ENCODE measurements around the gene FBXL17. TPM values are rescaled to one million over a fixed set of nuclear protein-coding genes. Genes with fewer than 3 reads are reported as not detected.

Gene FBXL17
- total and polyA plus RNA-seq, 9 of the 15 experiments (the other 6 are each of a cell fraction or from before 2014, with no cell fraction given), result 0.32 to 5.4 (median 1.8) TPM

DNA sequence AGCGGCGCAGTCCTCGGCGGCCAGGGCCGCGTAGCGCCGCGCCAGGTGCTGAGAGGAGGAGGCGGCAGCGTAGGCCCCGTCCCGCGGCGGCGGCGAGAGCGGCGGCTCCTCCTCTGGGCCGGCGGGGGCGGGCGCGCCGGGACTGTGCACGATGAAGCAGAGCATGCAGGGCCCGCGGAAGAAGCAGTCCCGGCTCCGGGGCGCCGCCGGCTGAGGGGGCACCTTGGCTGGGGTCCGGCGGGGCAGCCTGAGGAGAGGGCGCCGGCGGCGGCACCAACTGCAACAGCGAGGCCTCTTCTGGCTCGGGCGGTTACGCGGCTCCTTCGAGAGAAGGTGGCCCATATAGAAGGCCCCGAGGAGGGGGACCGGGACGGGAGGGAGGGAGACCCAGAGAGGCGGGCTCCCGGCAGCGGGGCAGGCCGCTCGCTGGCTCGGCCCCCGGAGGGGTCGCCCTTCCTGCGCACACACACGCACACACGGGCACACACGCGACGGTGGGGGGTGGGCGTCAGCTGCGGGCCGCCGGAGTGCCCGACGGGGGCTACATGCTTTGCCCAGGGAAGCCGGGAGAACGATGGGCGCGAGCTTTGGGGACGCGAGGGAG is 446 bp downstream of the FBXL17 start (continued):
- no peak for TF ChIP-seq FOXA3 (CRISPR knock-in tag; conservative IDR thresholded peaks at IDR 0.05 in 1 of 2, IDR thresholded peaks at IDR 0.05 in 1 of 2)
- 0 out of 4 replicates have a peak, but pooled peaks of 1 of the 2 experiments have one; percentile 8 for TF ChIP-seq SIN3A (IDR thresholded peaks at IDR 0.05; ENCODE audit: borderline replicate concordance in 2 of 2, control insufficient read depth in 1 of 2, low read depth in 2 of 2, low read length in 2 of 2)
- TF ChIP-seq, protein P1, sequence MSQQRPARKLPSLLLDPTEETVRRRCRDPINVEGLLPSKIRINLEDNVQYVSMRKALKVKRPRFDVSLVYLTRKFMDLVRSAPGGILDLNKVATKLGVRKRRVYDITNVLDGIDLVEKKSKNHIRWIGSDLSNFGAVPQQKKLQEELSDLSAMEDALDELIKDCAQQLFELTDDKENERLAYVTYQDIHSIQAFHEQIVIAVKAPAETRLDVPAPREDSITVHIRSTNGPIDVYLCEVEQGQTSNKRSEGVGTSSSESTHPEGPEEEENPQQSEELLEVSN (IDR thresholded peaks at IDR 0.05; ENCODE audit: borderline replicate concordance in 1 of 2, extremely low read depth in 1 of 2, insufficient read depth in 1 of 2, insufficient read length in 1 of 2, low read depth in 1 of 2, low read length in 1 of 2, poor library complexity in 1 of 2, severe bottlenecking in 1 of 2), result peak; percentile 54 to 84
- TF ChIP-seq STAT5A (IDR thresholded peaks at IDR 0.05; ENCODE audit: borderline replicate concordance, low read length), result no peak
- TF ChIP-seq, protein P2, sequence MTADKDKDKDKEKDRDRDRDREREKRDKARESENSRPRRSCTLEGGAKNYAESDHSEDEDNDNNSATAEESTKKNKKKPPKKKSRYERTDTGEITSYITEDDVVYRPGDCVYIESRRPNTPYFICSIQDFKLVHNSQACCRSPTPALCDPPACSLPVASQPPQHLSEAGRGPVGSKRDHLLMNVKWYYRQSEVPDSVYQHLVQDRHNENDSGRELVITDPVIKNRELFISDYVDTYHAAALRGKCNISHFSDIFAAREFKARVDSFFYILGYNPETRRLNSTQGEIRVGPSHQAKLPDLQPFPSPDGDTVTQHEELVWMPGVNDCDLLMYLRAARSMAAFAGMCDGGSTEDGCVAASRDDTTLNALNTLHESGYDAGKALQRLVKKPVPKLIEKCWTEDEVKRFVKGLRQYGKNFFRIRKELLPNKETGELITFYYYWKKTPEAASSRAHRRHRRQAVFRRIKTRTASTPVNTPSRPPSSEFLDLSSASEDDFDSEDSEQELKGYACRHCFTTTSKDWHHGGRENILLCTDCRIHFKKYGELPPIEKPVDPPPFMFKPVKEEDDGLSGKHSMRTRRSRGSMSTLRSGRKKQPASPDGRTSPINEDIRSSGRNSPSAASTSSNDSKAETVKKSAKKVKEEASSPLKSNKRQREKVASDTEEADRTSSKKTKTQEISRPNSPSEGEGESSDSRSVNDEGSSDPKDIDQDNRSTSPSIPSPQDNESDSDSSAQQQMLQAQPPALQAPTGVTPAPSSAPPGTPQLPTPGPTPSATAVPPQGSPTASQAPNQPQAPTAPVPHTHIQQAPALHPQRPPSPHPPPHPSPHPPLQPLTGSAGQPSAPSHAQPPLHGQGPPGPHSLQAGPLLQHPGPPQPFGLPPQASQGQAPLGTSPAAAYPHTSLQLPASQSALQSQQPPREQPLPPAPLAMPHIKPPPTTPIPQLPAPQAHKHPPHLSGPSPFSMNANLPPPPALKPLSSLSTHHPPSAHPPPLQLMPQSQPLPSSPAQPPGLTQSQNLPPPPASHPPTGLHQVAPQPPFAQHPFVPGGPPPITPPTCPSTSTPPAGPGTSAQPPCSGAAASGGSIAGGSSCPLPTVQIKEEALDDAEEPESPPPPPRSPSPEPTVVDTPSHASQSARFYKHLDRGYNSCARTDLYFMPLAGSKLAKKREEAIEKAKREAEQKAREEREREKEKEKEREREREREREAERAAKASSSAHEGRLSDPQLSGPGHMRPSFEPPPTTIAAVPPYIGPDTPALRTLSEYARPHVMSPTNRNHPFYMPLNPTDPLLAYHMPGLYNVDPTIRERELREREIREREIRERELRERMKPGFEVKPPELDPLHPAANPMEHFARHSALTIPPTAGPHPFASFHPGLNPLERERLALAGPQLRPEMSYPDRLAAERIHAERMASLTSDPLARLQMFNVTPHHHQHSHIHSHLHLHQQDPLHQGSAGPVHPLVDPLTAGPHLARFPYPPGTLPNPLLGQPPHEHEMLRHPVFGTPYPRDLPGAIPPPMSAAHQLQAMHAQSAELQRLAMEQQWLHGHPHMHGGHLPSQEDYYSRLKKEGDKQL (CRISPR knock-in tag; IDR thresholded peaks at IDR 0.05; ENCODE audit: borderline replicate concordance), result no peak
- TF ChIP-seq, protein P3, sequence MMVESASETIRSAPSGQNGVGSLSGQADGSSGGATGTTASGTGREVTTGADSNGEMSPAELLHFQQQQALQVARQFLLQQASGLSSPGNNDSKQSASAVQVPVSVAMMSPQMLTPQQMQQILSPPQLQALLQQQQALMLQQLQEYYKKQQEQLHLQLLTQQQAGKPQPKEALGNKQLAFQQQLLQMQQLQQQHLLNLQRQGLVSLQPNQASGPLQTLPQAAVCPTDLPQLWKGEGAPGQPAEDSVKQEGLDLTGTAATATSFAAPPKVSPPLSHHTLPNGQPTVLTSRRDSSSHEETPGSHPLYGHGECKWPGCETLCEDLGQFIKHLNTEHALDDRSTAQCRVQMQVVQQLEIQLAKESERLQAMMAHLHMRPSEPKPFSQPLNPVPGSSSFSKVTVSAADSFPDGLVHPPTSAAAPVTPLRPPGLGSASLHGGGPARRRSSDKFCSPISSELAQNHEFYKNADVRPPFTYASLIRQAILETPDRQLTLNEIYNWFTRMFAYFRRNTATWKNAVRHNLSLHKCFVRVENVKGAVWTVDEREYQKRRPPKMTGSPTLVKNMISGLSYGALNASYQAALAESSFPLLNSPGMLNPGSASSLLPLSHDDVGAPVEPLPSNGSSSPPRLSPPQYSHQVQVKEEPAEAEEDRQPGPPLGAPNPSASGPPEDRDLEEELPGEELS (CRISPR knock-in tag; IDR thresholded peaks at IDR 0.05; ENCODE audit: borderline replicate concordance), result 0 out of 2 replicates have a peak, but pooled peaks have one; percentile 12
- no peak for TF ChIP-seq ESRRB (CRISPR knock-in tag; IDR thresholded peaks at IDR 0.05; ENCODE audit: borderline replicate concordance)
- no peak for TF ChIP-seq SLC30A9 (CRISPR knock-in tag; IDR thresholded peaks at IDR 0.05)
- TF ChIP-seq SUPT5H (IDR thresholded peaks at IDR 0.05), result no peak; the same call in 1 of the 2 replicates
- no peak for TF ChIP-seq ZNF766 (CRISPR knock-in tag; conservative IDR thresholded peaks at IDR 0.05)
- TF ChIP-seq, protein P4, sequence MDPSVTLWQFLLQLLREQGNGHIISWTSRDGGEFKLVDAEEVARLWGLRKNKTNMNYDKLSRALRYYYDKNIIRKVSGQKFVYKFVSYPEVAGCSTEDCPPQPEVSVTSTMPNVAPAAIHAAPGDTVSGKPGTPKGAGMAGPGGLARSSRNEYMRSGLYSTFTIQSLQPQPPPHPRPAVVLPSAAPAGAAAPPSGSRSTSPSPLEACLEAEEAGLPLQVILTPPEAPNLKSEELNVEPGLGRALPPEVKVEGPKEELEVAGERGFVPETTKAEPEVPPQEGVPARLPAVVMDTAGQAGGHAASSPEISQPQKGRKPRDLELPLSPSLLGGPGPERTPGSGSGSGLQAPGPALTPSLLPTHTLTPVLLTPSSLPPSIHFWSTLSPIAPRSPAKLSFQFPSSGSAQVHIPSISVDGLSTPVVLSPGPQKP (CRISPR knock-in tag; IDR thresholded peaks at IDR 0.05), result no peak
- no peak for TF ChIP-seq TAF15 (IDR thresholded peaks at IDR 0.05; ENCODE audit: low read depth, low read length)
- TF ChIP-seq, protein P5, sequence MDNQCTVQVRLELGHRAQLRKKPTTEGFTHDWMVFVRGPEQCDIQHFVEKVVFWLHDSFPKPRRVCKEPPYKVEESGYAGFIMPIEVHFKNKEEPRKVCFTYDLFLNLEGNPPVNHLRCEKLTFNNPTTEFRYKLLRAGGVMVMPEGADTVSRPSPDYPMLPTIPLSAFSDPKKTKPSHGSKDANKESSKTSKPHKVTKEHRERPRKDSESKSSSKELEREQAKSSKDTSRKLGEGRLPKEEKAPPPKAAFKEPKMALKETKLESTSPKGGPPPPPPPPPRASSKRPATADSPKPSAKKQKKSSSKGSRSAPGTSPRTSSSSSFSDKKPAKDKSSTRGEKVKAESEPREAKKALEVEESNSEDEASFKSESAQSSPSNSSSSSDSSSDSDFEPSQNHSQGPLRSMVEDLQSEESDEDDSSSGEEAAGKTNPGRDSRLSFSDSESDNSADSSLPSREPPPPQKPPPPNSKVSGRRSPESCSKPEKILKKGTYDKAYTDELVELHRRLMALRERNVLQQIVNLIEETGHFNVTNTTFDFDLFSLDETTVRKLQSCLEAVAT (IDR thresholded peaks at IDR 0.05), result 0 out of 4 replicates have a peak, but pooled peaks of 1 of the 2 experiments have one; percentile 49
- no peak for TF ChIP-seq HNRNPUL1 (IDR thresholded peaks at IDR 0.05; ENCODE audit: low read length)

All from K562 (cell line).